Right kidney (tissue), 1 donor: ENCODE measurements around the gene PIGQ.

Experiments used
- DNase-seq: peaks from one replicate; pipeline ENCODE4 v3.0.0-alpha.2; 2016

The PIGQ gene

DNA sequence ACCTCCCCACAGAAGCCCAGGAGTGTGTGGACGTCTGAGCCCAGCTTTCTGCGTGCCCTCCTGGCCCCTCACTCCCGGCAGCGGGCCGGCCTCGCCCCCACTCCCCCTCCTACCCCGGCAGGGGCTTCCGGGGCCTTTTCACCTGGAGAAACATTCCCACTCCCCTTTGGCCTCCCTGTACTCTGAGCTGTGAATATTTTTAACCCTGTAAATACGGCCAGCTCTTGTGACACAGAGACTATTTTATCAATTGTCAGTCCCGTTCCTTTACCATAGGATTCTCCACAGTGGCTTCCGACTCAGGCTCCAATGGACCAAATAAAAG is 15.5 kb upstream of the PIGQ start:
- DNase-seq: no peak

DNA sequence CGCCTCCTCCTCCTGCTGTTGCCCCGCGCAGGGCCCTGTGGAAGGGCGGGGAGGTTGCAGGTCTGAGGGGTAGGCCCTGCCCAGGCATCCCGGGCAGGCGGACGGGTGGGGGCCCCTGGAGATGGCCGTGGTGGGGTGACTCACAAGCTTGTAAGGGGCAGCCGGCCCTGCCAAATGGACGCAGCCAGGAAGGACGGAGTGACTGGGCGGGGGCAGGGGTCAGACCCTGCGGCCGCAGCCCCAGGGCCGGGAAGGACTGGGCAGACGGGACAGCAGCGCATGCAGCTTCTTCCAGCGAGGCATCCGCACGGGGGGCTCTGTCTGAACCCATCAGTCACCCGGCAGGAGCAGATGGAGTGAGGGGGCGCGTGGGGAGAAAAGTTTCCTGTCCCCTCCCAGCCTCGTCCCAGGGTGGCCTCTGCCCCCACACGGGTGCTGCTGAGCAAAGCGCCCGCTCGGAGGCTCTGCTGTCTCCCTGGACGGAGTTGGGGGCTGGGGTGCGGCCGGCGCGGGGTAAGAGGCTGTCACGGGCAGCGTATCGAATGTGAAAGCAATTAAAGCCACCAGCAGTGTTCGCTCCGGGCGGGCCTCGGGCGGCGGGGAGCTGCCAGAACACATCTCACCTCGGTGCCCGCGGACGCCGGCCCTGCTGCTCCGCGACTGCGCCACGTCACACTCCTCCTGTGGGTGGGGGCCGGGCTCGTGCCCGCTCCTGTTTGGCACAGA is 15.0 kb upstream of the PIGQ start:
- peak; percentile 60 for DNase-seq

DNA sequence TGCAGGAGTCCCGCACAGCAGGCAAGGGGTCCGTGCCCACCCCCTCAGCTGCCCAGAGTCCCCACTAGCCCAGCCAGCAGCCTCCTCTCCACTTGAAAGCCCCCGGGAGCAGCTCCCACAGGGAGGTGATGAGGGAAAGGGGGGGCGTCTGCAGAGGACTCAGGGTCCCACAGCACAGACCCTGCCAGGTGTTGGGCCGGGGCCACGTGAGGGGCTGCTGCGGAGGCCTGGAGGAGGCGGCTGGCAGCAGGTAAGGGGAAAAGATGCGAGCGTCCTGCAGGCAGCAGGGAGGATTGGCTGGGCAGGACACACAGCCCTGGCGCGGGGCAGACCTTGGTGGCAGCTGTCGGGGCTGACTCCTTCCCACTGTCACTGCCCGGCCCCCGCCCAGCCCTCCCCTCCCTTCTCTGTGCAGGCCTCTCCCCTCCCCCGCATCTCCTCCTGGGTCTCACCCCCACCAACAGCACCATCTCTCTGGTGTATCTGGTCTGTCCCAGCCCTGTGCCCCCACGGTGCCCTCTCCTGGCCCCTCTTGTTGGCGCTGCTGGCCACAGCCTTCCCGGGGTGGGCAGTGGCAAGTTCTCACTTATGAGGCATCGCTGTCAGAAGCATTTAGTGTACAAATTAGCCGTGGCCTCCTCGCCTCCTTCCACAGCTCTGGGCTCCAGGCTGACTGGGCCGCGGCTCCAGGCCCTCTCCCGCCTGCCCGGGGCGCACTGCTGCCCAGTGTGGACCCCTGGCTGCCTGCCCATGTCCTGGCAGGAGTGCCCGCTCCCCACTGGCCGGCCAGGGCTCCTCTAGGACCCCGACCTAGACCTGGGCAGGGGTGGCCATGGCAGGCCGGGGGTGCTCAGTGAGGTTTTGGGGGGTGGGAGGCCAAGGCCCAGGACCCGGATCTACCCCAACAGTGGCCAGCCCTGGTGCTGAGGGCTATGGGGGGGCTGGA is 14.0 kb upstream of the PIGQ start:
- DNase-seq: no peak

GRCh38 chr16:556474-557173 is 13.1 kb upstream of the PIGQ start:
- DNase-seq: no peak

- DNase-seq: no peak
Observed at GRCh38 chr16:557463-558297, 12.1 kb upstream of the PIGQ start.

DNA sequence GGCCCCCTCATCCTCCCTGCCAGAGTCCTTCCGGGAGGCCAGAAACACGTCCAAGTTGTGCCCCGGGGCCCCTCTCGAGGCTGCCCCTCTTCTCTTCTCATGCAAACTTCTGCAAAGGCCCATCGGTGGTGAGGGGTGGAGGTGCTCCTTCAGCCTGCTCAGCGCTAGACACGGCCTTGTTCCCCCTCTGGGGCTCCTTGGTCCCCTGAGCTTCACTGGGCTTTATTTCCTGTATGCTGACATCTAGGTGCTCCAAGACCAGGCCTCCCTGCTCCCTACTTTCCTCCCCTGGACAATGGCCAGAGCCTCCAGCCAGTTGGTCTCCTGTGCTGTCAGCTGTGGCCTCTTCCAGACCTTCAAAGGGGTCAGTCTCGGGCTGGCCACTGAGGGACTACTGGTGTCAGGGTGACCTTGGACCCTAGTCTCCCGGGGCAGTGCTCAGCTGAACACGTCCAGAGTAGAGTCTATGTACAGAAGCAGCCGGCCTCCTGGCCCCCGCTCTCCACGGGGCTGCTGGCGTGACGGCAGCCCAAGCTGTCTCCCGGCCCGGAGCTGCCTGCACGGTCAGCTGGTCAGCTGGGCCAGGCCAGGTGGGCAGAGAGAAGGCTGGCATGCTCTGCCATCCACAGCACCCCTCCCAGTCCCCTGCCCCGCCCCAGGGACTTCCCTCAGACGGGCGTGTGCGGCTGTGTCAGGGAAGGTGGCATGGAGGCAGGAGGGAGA is 11.3 kb upstream of the PIGQ start:
- DNase-seq: peak; percentile 55

- no peak for DNase-seq
Observed at GRCh38 chr16:559021-559380, 10.8 kb upstream of the PIGQ start.

GRCh38 chr16:559411-560203 is 10.2 kb upstream of the PIGQ start:
- no peak for DNase-seq

GRCh38 chr16:560204-560700 is 9.5 kb upstream of the PIGQ start, which contains the start of gene PRR35:
Gene PRR35 (plus strand): TSS chr16:560394. CDS start chr16:563295, 2,901 bp downstream.
- DNase-seq: no peak

DNA sequence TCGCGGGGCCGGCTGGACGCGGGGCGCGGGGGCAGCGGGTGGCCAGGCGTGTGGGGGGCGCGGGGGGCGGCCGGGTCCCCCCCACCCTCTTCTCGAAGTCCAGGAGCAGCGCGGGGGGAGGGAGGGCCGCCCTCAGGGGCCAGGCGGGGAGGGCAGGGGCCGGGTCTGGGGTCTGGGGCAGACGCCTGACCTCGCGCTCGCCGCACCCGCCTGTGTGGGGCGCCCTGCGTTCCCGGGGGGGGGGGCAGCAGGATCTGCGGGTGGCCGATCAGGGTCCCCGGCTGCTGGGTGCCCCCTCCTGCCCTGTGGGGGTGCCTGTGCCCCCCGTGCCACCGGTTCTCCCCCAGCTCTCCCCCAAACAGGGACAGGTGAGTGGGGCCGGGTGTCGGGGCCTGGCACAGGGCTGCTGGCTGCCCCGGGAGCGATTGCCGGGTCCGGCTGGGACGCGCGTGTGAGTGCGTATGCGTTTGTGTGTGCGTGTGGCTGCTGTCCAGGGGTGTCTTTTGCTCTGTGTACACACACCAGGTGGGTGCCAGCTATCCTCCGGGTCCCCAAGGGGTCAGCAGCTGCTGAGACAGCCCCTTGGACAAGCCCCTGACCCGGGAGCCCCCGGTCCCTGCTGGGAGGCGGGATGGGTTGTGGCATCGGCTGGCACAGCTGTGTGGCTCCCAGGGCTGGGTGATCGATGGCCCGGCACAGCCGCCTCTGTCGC is 8.9 kb upstream of the PIGQ start:
- no peak for DNase-seq

DNA sequence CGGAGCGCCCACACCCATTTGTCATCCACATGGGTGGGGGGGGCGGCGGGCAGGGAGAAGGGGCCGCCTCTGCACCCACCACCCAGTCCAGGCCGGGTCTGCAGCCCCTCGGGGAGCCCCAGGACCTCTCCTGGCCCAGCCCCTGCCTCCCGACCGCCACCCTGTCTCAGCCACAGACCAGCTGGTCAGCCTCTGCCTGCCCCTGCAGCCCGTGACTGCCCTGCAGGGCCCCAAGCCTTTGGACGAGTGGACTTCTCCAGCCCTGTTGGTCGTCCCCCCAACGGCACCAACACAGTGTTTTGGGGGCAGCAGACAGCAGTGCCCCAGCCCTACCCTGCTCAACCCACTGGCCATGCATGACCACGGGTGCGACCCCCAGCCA is 8.4 kb upstream of the PIGQ start:
- no peak for DNase-seq

DNA sequence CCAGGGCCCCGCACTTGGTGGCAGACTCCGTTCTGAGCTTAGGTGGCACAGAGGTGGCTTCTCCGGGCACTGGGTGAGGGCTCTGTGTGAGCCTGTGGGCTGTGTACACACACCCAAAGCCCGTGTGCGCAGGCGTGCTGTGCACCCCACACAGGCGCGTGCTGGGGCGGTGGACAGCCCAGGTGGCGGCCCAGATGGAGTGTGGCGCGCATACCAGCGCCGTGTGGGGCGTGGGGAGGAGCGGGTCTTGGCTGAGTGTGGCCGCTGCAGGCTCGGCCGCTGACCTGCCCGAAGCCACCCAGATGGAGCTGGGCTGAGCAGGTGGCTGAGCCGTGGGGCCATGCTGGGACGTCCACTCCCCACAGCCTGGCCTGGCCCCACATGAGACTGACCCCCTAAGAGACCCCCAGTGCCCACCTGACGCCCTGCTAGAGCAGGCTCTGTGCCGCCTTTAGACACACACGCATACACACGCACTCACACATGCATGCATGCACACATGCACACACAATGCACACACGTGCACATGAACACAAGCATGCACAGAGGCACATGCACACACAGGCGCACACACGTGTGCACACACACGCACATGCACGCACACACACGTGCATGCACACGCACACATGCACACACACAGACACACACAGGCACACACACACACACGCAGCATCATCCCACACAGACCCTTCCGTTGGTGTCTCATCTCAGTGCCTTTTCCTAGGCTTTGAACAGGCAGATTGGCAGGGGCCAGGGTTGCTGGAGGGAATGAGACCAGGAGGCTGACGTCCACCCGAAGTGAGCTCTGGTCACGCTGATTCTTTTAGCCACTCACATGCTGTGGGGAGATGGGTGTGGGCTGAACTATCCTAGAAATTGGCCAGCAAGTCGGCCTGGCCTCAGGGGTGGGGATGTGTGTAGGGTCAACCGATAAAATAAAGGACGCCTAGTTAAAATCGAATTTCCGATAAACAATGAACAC is 7.5 kb upstream of the PIGQ start:
- DNase-seq: no peak

DNA sequence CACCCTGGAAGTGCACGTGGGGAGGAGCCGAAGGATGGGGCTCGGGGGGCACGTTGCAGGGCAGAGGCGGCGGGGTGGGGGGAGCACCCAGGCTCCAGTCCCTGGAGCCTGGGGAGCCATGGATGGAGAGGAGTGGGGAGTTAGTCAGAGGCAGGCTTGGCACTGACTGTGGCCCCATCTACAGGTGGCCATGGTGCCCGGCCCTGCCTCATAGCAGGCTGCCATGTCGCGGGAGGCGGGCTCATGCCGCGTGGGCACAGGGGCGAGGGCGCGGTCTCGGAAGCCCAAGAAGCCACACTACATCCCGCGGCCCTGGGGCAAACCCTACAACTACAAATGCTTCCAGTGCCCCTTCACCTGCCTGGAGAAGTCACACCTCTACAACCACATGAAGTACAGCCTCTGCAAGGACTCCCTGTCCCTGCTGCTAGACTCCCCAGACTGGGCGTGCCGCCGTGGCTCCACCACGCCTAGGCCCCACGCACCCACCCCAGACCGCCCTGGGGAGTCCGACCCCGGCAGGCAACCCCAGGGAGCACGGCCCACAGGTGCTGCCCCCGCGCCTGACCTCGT is 6.6 kb upstream of the PIGQ start:
- DNase-seq: no peak

DNA sequence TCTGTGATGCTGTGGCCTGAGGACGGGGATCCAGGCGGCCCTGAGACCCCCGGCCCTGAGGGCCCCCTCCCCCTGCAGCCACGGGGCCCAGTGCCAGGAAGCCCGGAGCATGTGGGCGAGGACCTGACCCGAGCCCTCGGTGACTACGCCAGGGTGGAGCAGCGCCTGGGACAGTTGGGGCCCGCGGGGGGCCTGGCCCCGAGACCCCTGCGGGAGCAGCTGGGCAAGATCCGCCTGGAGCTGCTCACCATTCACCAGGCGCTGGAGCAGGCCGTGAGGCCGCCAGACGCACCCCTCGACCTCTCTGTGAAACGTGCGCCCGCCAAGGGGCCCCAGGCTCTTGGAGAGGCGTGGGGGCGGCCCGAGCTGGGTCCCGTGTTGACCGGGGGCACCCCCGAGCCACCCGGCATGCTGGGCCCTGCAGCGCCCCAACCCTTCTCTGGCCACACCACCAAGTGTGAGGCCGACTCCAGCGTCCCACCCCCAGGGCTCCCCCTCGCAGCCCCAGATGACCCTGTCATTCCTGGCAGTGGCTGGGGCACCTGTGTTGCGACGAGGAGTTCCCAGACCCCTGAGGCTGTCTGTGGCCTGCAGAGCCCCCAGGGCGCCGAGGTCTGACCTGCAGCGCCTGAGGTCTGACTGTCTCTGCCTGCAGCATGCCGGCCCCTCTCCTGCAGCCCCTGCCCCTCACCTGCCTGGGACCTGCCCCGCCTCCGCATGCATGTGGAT is 4.9 kb upstream of the PIGQ start:
- no peak for DNase-seq

DNA sequence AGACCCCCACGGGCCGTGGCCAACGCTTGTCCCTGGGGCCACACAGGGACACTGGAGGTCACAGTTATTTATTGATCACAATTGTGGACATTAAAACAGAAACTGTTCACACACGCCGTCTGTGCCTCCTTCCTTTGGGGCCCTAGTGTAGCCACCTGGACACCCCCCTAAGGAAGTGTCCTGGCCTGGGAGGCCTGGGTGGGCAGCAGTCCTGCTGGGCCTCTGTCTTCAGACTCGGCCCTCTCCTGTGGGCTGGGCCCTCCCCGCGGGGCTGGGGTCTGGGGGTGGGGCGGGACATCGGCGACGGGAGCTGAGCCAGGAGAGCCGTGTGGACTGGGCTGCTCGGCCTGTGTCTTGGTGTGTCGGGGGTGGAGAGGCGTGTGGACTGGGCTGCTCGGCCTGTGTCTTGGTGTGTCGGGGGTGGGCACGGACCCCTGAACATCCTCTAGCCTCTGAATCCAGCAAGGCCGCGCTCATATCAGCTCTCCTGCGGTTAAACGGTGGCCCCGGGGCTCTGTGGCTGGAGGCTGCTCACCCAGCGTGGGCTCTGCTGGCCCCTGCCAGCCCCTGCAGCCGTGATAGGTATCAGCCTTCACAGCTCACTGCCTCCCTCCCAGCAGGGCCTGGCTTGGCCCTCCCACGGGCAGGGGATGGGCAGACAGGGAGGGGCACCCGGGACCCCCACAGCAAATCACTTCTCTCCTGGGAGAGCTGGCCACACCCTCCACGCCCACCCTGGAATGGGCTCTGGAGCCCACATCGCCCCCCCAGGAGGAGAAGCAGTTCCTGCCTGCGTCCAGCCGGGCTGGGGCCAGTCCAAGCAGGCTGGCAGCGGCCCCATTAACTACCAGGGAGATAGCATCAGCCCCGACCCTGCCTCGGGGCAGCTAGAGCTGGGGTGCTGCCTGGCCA is 4.1 kb upstream of the PIGQ start:
- peak; percentile 77 for DNase-seq
